Measurements from ENCODE around the gene ARL6IP4.

Gene ARL6IP4

GRCh38 chr12:122961531-122962329 is 18.8 kb upstream of the ARL6IP4 start:
- no peak for TF ChIP-seq CTCF (IDR thresholded peaks at IDR 0.05; ENCODE audit: low read depth, low read length)

DNA sequence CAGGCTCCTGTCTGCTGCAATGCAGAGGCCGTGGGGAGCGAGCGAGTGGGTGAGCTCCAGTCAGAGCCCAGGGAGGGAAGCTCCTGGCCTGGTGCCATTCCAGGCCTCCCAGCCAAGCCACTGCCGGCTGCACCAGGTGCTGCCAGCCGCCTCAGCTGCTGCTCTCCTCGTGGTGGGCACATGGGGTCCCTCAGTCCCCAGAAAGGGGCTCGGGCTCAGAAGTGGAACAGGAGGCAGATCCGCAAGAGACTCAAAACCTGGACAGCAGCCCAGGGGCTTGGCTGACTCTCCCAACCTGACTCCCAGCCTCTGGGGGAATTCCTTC is 16.6 kb upstream of the ARL6IP4 start:
- Histone ChIP-seq H3K9me3 (no peaks in the 10 kb centered on the region), H3K27me3 (no peaks in the 10 kb centered on the region), H3K4me3 (ENCODE audit: low read depth, low read length) (peak overlapping the region; percentile 16; the same call in 1 of the 2 replicates), H3K4me1 (peaks cover 23% of the 10 kb centered on the region), H3K36me3 (peaks cover 15% of the 10 kb centered on the region)
- DNase-seq, result peak; percentile 69
- no peak for TF ChIP-seq CTCF (IDR thresholded peaks at IDR 0.05; ENCODE audit: low read depth, low read length)

More at GRCh38 chr12:122961531-122962329, 18.8 kb upstream of the ARL6IP4 start:
- Histone ChIP-seq H3K4me3 (ENCODE audit: low read depth, low read length) (no peak overlapping the region), H3K4me1 (peaks cover 23% of the 10 kb centered on the region), H3K27me3 (no peaks in the 10 kb centered on the region), H3K9me3 (no peaks in the 10 kb centered on the region), H3K36me3 (peaks cover 22% of the 10 kb centered on the region)
- DNase-seq, result no peak

- H3K27me3 ChIP-seq, result no peaks in the 10 kb centered on the region
- peaks cover 8% of the 10 kb centered on the region for H3K36me3 ChIP-seq
- H3K4me1 ChIP-seq, result peaks cover 23% of the 10 kb centered on the region
- no peak for DNase-seq
- H3K9me3 ChIP-seq, result no peaks in the 10 kb centered on the region
- H3K4me3 ChIP-seq (ENCODE audit: low read depth, low read length), result peak overlapping the region; percentile 91; the same call in 1 of the 2 replicates
- no peak for TF ChIP-seq CTCF (IDR thresholded peaks at IDR 0.05; ENCODE audit: low read depth, low read length)
Observed at GRCh38 chr12:122964439-122965257, 15.8 kb upstream of the ARL6IP4 start.

DNA sequence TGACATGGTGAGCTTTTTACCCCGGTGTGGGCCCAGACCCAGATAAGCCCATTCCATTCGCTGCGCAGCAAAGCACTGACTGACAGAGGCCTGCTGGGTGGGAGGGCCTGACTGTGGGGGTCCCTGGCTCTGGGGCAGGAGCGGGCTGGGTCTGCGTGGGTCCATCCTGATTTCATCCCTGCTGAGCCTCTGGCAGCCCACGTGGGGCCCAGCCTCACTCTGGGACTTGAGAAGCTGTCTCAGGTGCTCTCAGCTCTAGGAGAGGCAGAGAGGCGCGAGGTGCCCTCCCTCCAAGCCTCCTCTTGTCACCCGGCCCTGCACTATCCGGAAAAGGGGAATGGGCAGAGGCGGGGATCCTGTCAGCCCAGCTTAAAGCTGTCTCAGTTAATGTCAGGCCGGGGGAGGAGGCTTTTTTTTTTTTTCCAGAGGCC is 15.1 kb upstream of the ARL6IP4 start:
- Histone ChIP-seq H3K9me3 (no peaks in the 10 kb centered on the region), H3K4me1 (peaks cover 23% of the 10 kb centered on the region), H3K36me3 (peaks cover 1% of the 10 kb centered on the region), H3K27me3 (no peaks in the 10 kb centered on the region), H3K4me3 (ENCODE audit: low read depth, low read length) (peak overlapping the region; percentile 91)
- no peak for DNase-seq
- TF ChIP-seq CTCF (IDR thresholded peaks at IDR 0.05; ENCODE audit: low read depth, low read length), result no peak

- no peak for TF ChIP-seq CTCF (IDR thresholded peaks at IDR 0.05; ENCODE audit: low read depth, low read length)
- DNase-seq, result peak; percentile 99
- Histone ChIP-seq H3K27me3 (no peaks in the 10 kb centered on the region), H3K4me3 (ENCODE audit: low read depth, low read length) (peak within 1 kb of the TSS; percentile 91), H3K9me3 (no peaks in the 10 kb centered on the region), H3K4me1 (peaks cover 23% of the 10 kb centered on the region), H3K36me3 (no peaks in the 10 kb centered on the region)
Observed at GRCh38 chr12:122965851-122966742, 14.4 kb upstream of the ARL6IP4 start, which contains the start of gene ABCB9. Gene ABCB9 (minus strand): TSS chr12:122966463. CDS start chr12:122960235, 6,228 bp downstream.

Data from BE2C (cell line).